ENCODE data around the gene SSBP2.

The SSBP2 gene

DNA sequence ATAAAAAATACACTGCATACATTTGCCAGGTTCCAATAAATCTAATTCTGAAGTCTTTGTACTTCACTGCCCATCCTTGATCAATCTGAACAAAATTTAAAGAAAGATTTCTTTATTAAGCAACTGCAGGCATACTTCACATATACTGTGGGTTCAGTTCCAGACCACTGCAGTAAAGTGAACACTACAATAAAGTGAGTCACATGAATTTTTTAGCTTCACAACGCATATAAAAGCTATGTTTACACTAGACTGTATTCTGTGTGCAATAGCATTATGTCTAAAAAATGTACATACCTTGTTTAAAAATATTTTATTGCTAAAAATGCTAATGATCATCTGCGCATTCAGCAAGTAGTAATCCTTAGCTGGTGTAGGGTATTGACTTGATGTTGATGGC is 52.1 kb downstream of the SSBP2 start:
- H3K27ac ChIP-seq, result no peak overlapping the region
- no peaks in the 10 kb centered on the region for H3K9me3 ChIP-seq
- TF ChIP-seq, protein P1, sequence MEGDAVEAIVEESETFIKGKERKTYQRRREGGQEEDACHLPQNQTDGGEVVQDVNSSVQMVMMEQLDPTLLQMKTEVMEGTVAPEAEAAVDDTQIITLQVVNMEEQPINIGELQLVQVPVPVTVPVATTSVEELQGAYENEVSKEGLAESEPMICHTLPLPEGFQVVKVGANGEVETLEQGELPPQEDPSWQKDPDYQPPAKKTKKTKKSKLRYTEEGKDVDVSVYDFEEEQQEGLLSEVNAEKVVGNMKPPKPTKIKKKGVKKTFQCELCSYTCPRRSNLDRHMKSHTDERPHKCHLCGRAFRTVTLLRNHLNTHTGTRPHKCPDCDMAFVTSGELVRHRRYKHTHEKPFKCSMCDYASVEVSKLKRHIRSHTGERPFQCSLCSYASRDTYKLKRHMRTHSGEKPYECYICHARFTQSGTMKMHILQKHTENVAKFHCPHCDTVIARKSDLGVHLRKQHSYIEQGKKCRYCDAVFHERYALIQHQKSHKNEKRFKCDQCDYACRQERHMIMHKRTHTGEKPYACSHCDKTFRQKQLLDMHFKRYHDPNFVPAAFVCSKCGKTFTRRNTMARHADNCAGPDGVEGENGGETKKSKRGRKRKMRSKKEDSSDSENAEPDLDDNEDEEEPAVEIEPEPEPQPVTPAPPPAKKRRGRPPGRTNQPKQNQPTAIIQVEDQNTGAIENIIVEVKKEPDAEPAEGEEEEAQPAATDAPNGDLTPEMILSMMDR (IDR thresholded peaks at IDR 0.05), result no peak
- no peaks in the 10 kb centered on the region for H3K4me1 ChIP-seq (ENCODE audit: control insufficient read depth in 1 of 2, insufficient read depth in 1 of 2, low read depth in 1 of 2, low read length in 1 of 2)
- no peaks in the 10 kb centered on the region for H3K36me3 ChIP-seq
- no peak overlapping the region for H3K4me3 ChIP-seq (ENCODE audit: low read depth in 1 of 2, low read length in 1 of 2)
- no peaks in the 10 kb centered on the region for H3K27me3 ChIP-seq

DNA sequence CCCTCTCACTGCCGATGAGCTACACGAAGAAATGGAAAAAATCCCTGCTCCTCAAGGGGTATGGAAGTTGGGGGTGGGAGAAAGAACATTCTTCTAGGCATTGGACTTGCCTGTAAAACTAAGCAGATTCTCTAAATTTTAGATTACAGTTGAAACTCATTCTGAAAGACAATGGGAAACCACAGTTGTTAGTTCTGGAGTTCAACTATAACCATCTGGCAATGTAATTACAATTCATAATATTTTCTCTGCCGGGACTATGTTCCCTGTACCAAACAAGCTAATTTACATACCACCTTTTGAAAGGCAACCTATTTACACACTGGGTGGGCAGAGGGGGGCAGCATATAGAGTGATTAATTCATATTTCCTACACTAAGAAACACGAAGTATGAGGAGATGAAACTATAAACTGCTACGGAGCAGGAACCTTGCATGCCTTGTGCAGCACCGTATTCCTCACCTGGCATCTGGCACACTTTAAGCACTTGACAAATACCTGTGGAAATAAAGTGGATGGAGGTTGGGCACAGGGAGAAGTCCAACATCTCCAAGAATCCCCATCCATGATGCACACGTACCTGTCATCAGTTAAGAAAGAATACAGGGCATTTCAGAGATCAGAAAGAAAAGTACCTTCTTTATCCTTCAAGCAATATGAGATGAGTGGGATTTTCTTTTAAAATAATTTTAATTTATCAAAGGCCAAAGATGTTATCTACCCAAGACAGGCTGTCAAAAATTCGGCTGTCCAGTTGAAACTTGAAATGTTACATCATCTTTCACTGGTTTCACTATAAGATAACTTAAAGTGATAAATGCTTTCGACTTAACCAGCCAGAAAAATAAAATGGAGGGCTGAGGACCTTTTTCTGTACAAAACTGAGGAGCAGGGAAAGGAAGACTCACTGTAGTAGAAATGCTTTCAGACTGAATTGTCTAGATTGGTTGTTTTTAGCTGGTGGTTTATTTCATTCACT is 54.2 kb downstream of the SSBP2 start:
- no peak overlapping the region for H3K27ac ChIP-seq
- no peak overlapping the region for H3K4me3 ChIP-seq (ENCODE audit: low read depth in 1 of 2, low read length in 1 of 2)
- H3K4me1 ChIP-seq (ENCODE audit: control insufficient read depth in 1 of 2, insufficient read depth in 1 of 2, low read depth in 1 of 2, low read length in 1 of 2), result no peaks in the 10 kb centered on the region
- no peaks in the 10 kb centered on the region for H3K9me3 ChIP-seq
- TF ChIP-seq, protein P1 (IDR thresholded peaks at IDR 0.05), result no peak
- no peaks in the 10 kb centered on the region for H3K27me3 ChIP-seq
- no peaks in the 10 kb centered on the region for H3K36me3 ChIP-seq

DNA sequence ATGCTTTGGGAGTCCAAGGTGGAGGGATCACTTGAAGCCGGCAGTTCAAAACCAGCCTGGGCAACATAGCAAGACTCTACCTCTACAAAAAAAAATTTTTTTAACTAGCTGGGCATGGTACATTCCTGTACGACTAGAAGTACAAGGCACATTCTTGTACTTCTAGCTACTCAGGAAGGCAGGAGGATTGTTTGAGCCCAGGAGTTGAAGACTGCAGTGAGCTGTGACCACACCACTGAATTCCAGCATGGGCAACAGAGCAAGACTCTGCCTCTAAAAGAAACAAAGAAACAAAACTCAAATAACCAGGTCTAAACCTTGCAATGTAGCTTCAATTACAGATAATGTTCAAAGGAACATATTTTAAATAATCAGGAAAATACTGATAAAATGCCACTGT is 56.2 kb downstream of the SSBP2 start:
- TF ChIP-seq, protein P1 (IDR thresholded peaks at IDR 0.05), result no peak

DNA sequence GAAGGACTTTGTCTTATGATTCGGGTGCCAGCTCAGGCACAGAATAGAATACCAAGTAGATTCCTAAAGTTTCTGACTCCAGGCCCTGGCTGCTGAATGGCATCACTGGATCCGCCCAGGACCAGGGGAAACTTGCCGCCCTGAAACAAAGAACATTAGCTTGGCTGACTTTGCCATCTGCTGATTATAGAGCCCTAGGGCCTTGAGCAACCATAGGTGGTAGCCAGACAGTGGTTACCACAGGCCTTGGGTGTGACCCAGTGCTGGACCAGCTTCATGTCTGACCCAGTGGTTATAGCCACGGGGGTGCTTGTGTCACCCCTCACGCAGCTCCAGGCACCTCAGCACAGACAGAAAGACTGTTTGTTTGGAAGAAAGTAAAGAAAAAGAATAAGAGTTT is 62.7 kb downstream of the SSBP2 start:
- no peaks in the 10 kb centered on the region for H3K27me3 ChIP-seq
- H3K9me3 ChIP-seq, result no peaks in the 10 kb centered on the region
- H3K4me3 ChIP-seq (ENCODE audit: low read depth in 1 of 2, low read length in 1 of 2), result no peak overlapping the region

More for the DNA sequence above, 56.2 kb downstream of the SSBP2 start:
- Histone ChIP-seq H3K27ac (no peak overlapping the region), H3K36me3 (no peaks in the 10 kb centered on the region), H3K9me3 (no peaks in the 10 kb centered on the region), H3K27me3 (no peaks in the 10 kb centered on the region), H3K4me1 (ENCODE audit: control insufficient read depth in 1 of 2, insufficient read depth in 1 of 2, low read depth in 1 of 2, low read length in 1 of 2) (no peaks in the 10 kb centered on the region), H3K4me3 (ENCODE audit: low read depth in 1 of 2, low read length in 1 of 2) (no peak overlapping the region)

DNA sequence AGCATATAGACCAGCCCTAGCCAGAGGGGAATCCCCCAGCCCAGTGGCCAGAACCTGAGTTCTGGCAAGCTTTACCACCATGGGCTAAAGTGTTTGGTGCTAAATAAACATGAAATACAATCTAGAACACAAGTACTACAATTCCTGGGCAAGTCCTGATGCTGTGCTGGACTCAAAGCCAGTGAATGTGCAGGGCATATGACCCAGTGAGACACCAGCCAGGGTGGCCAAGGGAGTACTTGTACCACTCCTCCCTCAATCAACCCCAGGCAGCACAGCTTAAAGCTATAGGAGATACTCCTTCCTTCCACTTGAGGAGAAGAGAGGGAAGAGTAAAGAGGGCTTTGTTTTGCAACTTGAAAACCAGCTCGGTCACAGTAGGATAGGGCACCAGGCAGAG is 63.6 kb downstream of the SSBP2 start:
- Histone ChIP-seq H3K4me3 (ENCODE audit: low read depth in 1 of 2, low read length in 1 of 2) (no peak overlapping the region), H3K9me3 (no peaks in the 10 kb centered on the region), H3K36me3 (no peaks in the 10 kb centered on the region), H3K27me3 (no peaks in the 10 kb centered on the region), H3K27ac (no peak overlapping the region), H3K4me1 (ENCODE audit: control insufficient read depth in 1 of 2, insufficient read depth in 1 of 2, low read depth in 1 of 2, low read length in 1 of 2) (no peaks in the 10 kb centered on the region)
- TF ChIP-seq, protein P1 (IDR thresholded peaks at IDR 0.05), result no peak

More for the DNA sequence above, 62.7 kb downstream of the SSBP2 start:
- no peaks in the 10 kb centered on the region for H3K36me3 ChIP-seq
- H3K4me1 ChIP-seq (ENCODE audit: control insufficient read depth in 1 of 2, insufficient read depth in 1 of 2, low read depth in 1 of 2, low read length in 1 of 2), result no peaks in the 10 kb centered on the region
- no peak overlapping the region for H3K27ac ChIP-seq
- TF ChIP-seq, protein P1 (IDR thresholded peaks at IDR 0.05), result no peak

All from neutrophil (primary cell).